Activated T-helper 9 cell treated with anti-CD3 and anti-CD28 coated beads, Interleukin-2, amount 50 U/mL, for 16 hours (primary cell): Measurements from ENCODE around the gene CRYBA2.

ENCODE experiments used
- DNase-seq: peaks from one replicate; pipeline ENCODE4 v3.0.0-alpha.2; 2020; ENCODE audit warnings: low read depth

The CRYBA2 gene

DNA sequence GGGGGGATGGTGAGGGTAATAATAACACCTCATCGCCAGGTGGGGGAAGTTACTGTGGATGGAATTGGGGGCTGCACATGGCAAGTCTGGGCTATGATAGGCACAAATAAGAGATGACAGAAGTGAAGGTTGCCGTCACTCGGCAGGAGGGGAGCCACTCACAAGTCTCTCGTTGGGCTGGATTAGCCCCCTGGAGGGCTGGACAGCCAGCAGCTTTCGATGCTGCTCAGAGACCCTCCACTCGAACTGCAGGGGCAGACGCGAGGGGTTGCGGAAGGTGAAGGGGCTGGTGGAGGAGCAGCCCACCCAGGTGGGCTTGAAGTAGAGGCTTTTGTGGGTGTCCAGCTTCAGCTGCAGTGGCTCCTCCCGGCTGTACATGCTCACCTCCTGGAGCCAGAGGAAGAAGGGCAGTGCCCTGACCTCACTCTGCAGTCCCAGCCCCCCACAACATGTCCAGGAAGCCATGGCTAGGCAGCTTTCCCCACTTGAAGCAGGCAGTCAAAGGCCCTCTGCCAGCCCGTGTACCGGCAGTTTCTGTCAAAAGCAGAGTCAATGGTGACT lies 29.9 kb upstream of the CRYBA2 start:
- DNase-seq, result no peak

DNA sequence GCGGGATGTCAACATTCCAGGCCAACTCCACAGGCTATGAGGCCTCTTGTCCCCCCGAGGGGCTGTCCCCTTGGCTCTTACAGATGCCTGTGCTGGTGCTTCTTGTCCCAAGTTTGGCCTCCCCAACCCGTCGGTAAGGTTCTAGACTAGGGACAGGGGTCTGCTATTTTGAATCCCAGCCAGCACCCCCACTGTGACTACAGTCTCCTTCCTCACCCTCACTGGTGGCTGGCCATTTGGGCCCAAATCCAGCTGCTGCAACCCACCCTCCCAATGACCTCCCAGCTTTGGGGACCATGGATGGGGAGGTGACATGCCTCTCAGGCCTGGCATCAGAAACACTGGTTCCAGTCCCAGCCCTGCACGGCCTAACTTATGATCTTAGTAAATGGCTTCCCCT lies 29.4 kb upstream of the CRYBA2 start:
- no peak for DNase-seq

DNA sequence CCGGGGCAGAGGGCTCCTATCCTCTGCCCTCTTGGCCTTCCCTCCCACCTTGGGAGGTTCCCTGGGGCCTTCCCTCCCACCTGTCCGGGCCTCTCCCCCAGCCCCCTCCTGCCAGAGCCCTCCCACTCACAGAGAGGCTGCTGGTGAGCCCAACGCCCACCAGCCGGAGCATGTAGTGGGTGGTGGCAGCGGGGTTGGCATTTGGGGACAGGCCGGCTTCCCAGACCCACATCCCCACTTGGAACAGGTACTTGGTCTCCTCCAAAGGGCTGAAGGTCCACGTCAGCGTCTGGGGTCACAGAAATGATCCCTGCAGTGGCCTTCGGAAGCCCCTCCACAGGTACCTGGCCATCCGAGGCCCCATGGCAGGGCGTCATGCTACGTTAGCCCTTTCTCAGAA lies 28.8 kb upstream of the CRYBA2 start:
- DNase-seq, result no peak

DNA sequence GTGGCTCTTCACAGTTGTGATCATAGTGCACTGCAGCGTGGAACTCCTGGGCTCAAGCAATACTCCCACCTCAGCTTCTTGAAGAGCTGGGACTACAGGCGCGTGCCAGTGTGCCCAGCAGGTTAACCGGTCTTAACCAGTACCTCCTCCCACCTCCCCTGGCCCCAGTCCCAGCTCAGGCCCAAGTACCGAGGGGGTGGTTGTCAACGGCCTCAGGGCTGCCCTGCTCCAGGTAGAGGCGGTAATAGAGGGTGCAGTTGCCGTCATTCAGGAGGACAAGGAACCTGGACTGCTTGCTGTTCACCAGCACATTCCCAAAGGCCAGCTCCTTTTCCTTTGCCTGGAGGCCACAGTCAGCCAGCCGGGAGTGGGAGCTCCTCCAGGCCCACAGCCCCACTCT lies 28.4 kb upstream of the CRYBA2 start:
- no peak for DNase-seq

DNA sequence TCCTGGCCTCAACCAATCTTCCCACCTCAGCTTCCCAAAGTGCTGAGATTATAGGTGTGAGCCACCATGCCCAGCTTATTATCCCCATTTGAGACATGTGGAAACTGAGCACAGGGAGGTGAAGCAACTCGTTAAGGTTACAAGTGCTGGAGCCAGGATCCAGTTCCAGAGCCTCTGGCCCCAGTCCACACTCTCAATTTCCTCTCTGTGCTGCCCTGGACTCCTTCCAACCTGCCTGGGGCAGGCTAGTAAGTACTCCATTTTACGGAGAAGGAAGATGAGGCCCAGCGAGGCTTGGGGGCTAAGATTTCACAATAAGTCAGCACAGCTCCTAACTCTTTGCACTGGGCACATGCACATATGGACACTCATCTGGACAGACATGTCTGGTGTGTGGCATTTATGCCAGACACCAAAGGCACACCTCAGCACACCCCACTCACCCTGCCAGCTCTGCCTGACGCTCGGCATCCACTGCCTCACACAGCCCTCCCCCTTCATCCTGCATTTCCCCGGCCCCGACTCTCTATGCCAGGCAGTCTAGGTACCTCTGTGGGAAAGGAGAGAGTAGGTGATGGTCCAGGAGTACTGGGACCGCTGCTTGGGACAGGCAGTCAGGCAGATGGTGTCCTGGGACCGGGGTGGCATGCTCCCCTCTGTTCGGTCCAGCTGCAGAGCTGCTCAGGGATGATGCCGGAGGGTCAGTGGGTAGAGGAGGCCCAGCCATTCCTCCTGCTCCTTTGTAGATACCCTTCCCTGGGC lies 27.6 kb upstream of the CRYBA2 start:
- no peak for DNase-seq

DNA sequence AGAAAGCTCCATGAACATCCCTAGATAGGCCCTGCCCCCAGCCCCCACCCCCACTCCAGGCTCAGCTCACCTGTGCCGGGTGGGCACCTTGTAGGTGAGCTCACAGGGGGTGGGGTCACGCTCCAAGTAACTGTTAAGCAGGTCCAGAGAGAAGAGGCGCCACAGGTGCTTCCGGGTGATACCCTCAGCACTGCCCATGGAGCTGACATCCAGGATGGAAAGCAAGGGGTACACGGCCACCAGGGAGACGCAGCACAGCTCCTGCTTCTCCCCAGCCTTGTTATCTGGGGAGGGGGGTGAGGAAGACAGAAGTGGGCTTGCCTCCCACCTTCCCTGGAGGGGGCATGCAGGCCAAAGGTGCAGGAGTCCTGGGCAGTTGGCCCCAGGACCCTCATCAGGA lies 26.2 kb upstream of the CRYBA2 start:
- DNase-seq, result no peak

DNA sequence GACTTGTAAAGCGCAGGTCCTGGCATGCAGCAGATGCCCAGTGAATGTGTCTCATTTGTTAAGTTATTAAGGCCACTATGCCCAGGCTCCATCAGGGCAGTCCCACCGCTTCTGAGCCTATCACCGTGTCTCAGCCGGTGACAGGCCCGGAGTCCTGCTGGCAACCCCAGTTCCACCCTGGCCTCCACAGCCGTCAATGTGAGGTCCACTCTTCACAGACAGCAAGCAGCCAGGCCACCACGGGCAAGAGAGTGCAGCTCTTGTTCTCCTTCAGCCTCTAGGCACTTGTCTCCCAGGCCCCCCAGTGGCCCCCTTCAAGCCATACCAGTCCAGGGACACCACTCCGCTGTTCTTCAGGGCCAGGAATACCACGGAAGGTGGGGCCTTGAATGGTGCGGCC lies 25.5 kb upstream of the CRYBA2 start:
- DNase-seq, result no peak

DNA sequence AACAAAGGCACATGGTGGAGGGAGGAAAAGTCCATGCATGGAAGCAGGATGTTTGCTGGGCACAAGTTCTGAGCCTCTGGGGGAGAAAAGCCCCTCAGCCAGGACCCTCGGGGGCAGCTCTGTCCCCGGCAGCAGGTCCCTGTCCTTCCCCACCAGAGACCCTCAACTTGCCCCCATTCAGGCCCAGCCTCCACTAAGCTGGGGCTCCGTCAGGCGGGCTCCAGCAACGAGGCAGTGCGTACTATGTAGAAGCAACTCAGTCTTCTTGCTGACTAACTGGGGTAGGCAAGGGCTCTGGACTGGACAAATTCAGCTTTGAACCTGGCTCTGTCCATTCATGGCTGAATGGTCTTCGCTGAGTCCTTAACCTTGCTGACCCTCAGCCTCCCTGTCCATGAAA lies 25.1 kb upstream of the CRYBA2 start:
- no peak for DNase-seq

DNA sequence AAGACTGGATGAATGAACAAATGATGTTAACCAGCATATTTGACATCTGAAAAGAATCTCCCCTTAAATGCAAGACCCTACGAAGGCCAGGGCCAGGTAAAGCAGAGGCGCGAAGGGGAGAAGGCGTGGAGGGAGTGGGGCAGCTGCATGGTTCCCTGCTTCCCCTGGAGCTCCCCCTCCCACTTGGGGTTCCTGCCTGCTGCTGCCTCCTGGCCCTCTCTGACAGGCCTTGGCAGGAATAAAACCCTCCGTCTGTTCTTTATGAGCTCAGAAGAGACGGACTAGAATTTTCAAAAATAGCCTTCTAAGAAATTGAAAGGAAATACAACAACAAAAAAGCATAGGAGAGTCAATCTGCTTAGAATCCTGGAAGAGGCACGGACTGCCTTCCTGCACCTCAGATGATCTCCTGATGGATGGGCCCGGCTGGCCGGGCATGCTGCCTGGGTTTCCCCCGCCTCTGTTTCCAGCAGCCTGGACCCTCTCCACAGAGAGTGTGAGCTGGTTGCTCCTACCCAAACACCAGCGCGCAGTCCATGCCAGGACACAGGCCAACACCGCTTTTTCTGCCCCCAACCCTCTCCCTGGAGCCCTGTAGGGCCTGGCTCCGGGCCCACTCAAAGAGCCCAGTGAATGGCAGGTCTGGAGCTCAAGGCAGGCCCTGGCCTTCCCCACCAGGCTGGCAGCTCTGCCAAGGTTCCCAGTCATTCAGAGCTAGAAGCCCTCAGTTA lies 24.1 kb upstream of the CRYBA2 start:
- no peak for DNase-seq

DNA sequence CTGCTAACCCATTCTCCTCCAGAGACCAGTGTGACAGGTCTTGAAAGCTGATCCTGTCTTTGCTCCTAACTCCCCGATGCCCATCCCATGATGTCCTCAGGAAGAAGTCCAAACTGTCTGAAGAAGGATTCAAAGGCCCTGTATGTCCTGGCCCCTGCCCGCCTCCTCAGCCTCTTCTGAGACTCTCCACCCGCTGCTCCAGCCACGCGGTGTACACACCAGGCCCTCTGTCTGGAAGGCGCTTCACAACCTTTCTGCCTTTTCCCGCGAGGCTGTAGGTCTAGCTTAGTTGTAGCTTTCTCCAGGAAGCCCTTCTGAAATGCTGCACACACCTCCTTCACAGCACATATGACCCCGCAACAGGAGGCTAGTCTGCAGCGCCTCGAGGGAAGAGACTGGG lies 23.5 kb upstream of the CRYBA2 start:
- DNase-seq, result no peak

DNA sequence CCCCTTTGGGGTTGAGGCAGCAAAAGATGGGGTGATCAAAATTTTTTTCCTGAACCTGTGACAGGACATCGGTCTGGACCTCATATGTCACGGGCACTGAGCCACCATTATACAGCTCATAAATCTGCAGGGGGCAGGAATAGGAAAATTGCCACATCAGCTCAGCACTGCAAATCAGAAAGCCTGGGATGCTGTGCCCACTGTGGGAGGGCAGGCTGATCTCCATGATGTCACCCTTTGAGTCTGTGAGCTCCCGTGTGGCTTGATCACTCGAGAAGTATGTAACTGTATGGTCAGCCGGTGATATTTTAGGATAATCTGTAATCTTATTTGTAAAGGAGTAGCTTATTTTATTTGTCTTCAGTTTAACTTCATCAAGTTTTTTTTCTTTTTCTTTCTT lies 17.7 kb upstream of the CRYBA2 start:
- DNase-seq, result no peak

DNA sequence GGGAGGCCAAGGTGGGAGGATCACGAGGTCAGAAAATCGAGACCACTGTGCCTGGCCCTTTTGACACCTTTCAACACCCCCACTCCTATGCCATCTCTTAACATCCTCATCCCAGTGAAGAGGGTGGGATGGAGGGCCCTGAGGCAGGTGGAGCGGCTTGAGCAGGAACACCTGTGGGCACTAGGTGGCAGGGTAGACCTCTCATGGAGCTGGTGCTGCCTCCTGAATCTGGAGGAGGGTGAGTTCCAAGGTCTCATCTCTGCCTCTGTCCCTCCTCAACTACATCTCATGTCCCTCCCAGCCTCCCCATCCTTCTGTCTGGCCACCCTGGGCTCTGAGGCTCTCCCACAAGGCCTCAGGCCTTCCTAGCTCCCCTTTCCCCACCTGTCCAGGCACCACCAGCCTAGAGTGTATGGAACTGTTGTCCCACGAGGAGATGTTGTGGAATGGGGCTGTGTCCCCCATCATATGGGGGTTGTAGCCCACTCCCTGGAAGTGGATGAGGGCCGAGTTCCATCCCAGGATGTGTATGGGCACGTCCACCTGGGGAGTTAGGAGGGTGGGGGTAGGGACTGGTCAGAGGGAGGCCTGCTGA lies 17.0 kb upstream of the CRYBA2 start:
- DNase-seq, result no peak

DNA sequence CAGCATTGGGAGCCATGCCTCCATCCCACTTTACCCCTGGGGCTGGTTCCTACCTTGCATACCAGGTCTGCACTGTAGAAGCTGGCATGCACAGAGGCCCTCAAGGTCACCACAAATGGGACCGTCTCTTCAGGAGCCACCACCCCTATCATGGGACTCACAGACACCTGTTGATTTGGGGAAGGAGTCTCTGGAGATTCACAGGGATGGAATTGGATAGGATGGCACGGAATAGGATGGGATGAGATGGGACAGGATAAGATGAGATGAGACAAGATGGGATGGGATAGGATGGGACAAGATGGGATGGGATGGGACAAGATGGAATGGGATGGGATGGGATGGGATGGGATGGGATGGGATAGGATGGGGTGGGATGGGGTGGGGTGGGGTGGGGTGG lies 16.1 kb upstream of the CRYBA2 start:
- DNase-seq, result no peak

DNA sequence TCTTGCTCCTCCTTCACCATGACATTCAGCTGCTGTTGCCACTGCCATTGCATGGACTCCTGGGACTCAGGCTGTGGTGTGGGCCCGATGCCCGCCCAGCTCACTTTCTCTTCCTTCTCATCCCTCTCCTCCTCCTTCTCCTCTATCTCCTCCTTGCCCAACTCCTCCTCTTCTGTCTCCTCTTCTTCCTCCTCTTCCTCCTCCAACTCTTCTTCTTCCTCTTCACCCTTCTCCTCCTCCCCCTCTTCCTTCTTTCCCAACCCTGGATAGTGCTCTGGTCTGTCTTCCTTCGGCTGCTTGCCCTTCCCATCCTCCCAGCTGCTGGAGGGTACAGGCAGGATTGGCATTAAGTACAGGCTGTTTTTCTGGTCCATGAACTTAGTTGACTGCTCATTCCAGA lies 10.8 kb upstream of the CRYBA2 start:
- no peak for DNase-seq

DNA sequence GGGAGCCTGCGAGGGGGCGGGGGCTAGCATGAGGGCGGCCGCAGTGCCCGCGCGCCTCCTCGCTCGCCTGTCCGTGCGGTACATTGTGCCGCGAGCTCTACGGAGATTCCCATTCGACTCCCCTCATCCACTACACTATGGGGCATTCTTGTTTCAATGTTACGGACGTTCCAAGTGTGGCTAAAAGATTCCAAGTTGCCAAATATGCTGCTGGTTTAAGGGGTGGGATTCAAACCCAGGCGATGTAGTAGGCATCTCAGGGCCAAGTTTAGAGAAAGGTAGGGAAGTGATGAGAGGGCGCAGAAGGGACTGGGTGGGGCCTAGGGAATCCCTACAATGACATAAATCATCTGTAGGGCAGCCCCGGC lies 10.0 kb upstream of the CRYBA2 start:
- DNase-seq, result no peak

DNA sequence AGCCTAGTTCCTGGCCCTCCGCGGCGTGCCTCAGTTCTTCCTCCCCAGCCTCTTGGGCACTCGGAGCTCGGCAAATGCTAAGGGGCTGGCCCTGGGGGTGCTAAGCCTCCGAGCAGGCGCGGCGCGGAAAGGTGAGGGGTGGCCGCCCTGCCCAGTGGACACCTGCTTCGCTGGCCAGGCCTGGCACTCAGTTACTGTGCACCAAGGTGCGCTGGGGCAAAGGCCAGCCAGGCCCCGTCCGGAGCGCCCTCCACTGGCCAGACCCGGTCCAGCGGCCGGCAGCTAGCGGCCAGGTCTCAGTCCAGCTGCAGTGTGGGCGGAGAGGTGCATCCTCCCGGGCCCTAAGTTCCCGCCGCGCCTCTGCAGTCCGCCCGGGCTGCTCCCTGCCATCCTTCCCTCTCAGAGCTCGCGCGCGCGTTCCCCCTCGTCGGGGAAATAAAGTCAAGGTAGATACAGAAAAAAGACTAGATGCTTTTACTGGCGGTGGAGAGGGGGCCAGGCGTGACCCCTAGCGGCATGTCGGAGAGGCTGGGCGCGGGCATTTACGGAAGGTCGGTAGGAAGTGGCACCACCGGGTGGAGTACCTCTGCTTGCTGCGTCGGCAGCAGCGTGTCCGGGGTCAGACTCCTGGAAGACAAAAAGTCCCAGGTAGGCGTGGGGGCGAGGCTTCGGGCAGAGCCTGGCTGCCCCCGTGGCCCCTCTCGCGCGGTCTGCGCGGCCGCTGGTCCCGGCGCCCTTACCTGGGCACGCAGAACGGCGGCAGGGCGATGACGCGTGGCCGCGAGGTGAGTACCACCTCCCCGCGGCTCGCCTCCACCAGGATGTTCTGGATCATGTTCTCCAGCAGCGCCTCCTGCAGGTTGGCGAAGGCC lies 9.4 kb upstream of the CRYBA2 start:
- DNase-seq, result peak; percentile 19

DNA sequence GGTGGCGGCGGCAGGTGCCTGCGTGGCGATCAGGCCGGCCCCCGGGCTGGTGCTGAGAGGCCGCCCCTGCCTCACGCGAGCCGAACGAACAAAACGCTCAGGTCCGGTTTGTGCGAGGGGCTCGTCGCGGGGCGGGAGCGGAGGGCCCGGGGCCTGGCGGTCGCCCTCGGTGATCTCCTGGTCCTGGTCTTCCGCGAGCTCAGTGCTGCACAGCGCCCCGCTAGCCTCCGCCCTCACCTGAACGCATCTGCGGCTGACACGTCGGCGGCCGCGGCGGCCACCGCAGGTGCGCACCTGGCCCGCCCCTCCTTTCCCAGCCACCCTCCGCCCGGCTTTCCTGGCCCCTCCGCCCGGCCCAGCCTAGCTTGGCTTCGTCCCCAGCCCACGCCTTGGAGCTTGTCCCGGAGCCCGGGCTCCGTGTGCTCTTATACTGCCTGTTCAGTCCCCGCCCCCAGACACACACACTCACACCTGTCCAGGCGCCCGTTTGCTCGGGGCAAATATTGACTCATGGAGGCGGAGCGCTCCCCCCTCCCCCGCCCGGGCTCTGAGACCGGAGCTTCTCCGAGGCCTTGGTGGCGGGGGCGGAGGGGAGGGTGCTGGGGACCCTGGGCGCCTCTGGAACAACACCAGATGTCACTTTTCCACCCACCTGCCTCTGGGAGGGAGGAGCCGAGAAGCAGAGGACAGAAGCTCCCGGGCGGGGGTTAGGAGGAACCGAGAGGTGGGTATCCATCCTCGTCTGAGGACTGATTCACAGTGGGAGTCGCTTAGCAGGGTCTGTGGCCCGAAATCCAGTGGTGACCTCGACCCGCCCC lies 8.6 kb upstream of the CRYBA2 start:
- peak; percentile 19 for DNase-seq

DNA sequence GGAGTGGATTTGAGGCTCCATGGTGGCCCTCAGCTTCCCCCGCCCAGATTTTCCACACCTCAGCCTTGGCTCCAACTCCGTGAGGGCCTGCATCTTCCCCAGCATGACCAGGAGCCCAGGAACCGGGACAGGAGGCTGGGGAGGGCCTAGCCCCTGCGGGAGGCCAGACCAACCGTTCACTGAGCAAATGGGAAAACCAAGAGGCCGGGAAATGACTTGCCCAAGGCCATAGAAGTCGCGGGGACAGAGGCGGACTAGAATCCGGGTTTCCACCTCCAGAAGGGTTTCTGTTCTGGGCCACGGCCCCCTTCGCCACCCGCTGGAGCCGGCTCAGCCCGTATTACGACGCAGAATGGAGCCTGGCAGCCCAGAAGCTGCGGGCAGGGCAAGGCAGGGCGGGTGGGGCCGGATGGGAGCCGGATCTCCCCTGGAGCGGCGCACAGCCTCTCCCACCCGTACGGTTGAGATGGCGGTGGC lies 7.9 kb upstream of the CRYBA2 start:
- no peak for DNase-seq

DNA sequence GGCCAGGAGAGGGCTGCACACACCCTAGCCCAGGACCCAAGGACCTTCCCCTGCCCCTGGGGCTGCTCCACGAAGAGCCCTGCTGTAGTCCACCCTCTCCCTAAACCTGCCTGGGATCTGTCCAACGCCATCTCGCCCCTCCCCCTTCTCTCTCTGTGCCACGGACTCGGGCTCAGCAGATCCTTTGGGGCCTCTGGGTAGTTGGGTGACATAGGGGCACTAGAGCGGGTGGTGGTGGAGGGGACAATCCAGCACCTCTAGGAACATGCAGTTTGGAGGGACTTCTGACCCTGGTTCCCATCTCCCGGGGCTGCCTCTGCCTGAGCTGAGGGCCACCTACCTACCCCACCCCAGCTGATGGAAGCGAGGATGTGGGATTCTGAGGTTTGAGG lies 7.3 kb upstream of the CRYBA2 start:
- DNase-seq, result no peak

DNA sequence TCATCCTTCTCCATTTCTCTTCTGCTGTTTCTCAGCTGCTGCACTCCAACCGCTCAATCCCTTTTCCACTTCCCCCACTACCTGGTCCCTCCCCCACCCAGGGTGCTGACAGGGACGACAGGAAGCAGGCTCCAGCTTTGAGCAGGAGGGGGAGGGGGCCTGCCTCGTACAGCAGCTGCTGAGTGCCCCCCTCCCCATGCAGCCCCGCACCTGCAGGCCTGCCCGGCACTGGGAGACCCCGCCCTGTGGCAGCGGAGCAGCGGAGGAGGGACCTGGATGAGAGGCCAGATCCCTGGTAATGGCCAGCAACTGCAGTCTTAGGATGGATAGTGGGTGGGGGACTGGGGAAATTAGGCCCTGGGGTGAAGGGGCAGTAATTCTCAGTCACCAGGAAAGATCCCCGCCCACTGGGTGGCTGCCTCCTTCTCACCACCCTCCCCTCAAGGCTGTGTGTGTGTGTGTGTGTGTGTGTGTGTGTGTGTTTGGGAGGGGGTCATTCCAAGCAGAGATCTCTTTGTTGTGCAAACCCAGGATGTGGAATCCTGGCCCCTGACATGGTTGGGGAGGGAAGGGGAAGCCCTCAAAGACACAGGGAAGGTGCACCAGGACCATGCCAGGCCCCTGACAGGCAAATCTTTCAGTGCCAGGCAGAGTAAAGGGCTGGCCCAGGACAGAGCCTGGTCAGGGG lies 6.8 kb upstream of the CRYBA2 start:
- no peak for DNase-seq
